SU-DHL-6 (cell line): ENCODE data around the gene USP47.
"Not testable (repeated sequence)": the region's sequence is repeated elsewhere in the genome, so short reads cannot be mapped to it uniquely, and the experiment has no call there.

ENCODE experiments used
- H2AFZ ChIP-seq: fragments of 200-600 bp; sonication (generic); 2 replicates; pipeline ENCODE4 v1.6.1; 2014; ENCODE audit warnings: low read depth, mild to moderate bottlenecking, moderate library complexity, mixed read lengths, antibody characterized with exemption, low read length; ENCODE audit not compliant: severe bottlenecking
- H3F3A ChIP-seq: fragments of 200-600 bp; shearing (Covaris generic); 2 replicates; pipeline ENCODE4 v1.6.0; 2016; ENCODE audit warnings: antibody characterized with exemption, mild to moderate bottlenecking; ENCODE audit not compliant: insufficient read depth
- H3K27ac ChIP-seq: fragments of 200-600 bp; sonication (generic); 2 replicates; pipeline ENCODE4 v1.5.1; 2016; ENCODE audit warnings: low read depth, mild to moderate bottlenecking, low read length, moderate library complexity, mixed read lengths
- H3K27me3 ChIP-seq: fragments of 200-600 bp; sonication (generic), shearing (Covaris generic); 2 replicates; pipeline ENCODE4 v1.6.0; 2014; ENCODE audit warnings: mild to moderate bottlenecking, low read length
- H3K36me3 ChIP-seq: fragments of 200-600 bp; sonication (generic); 2 replicates; pipeline ENCODE4 v1.6.1; 2014; ENCODE audit warnings: mild to moderate bottlenecking, low read length, mixed read lengths
- H3K4me2 ChIP-seq: fragments of 300-600, 200-600 bp; shearing (Covaris generic), sonication (generic); 2 replicates; pipeline ENCODE4 v1.6.0; 2014; ENCODE audit warnings: low read length, low read depth, mild to moderate bottlenecking; ENCODE audit not compliant: poor library complexity, severe bottlenecking
- H3K4me3 ChIP-seq: fragments of 200-600 bp; sonication (generic); 2 replicates; pipeline ENCODE4 v1.5.1; 2014; ENCODE audit warnings: antibody characterized with exemption, low read length, mild to moderate bottlenecking, mixed read lengths; ENCODE audit not compliant: insufficient read depth, poor library complexity, severe bottlenecking
- H3K79me2 ChIP-seq: fragments of 200-600 bp; sonication (generic); 2 replicates; pipeline ENCODE4 v1.6.1; 2014; ENCODE audit warnings: mild to moderate bottlenecking, low read length, moderate library complexity; ENCODE audit not compliant: insufficient read depth
- H3K9ac ChIP-seq: fragments of 200-600 bp; sonication (generic); 2 replicates; pipeline ENCODE4 v1.7.0; 2014; ENCODE audit warnings: mild to moderate bottlenecking, low read length
- H3K9me2 ChIP-seq: fragments of 200-600 bp; sonication (generic); replicated peaks from 2 replicates; pipeline ENCODE4 v1.6.1; 2014; ENCODE audit warnings: low read length; ENCODE audit not compliant: insufficient read depth
- H3K9me3 ChIP-seq: fragments of 200-600 bp; sonication (generic); 2 replicates; pipeline ENCODE4 v1.6.1; 2014; ENCODE audit warnings: low read length, mixed read lengths; ENCODE audit not compliant: insufficient read depth
- H4K20me1 ChIP-seq: fragments of 200-600 bp; sonication (generic); 2 replicates; pipeline ENCODE4 v1.6.1; 2014; ENCODE audit warnings: low read depth, mild to moderate bottlenecking, antibody characterized with exemption, low read length, moderate library complexity, mixed read lengths
- EZH2phosphoT487 ChIP-seq: fragments of 200-600 bp; sonication (generic), shearing (Covaris generic); conservative IDR thresholded peaks from 2 replicates; pipeline ENCODE4 v1.6.1; 2018; ENCODE audit warnings: mild to moderate bottlenecking, antibody characterized with exemption, low read length, moderate library complexity, mixed read lengths
- TF ChIP-seq, protein P1 (sequence below): fragments of 200-600 bp; sonication (generic); IDR thresholded peaks from one replicate; pipeline ENCODE4 v1.5.1; 2017; ENCODE audit warnings: antibody characterized with exemption, mild to moderate bottlenecking, low read length, moderate library complexity; ENCODE audit not compliant: insufficient read depth, poor library complexity, severe bottlenecking

The USP47 gene

DNA sequence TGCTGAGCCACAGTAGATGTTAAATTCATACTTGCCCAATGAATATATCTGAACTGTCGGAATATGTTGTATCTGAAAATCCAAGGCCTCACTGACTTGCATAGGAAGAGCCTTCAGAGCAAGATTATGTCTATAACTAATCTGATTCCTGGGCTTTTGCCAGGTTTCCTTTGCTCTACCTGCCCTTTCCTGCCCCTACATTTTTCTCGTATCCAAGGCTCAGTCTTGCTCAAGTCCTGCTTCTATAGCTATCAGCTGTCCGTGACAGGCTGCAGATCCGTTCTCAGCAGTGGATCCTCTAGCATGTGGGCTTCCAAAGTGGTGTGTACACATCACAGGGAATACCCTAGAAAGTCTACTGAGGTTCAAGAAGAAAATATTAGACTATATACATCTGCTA is 18.8 kb upstream of the USP47 start:
- Histone ChIP-seq H4K20me1 (no peaks in the 10 kb centered on the region), H3K36me3 (no peaks in the 10 kb centered on the region), H3K9me2 (no peaks in the 10 kb centered on the region), H3K9ac (no peak overlapping the region), H3K4me3 (no peak overlapping the region), H3K9me3 (no peaks in the 10 kb centered on the region), H3K4me2 (no peak overlapping the region), H3K27me3 (no peaks in the 10 kb centered on the region), H3K79me2 (no peaks in the 10 kb centered on the region), H3K27ac (no peak overlapping the region), H3F3A (no peaks in the 10 kb centered on the region), H2AFZ (no peak overlapping the region)
- TF ChIP-seq, protein P1, sequence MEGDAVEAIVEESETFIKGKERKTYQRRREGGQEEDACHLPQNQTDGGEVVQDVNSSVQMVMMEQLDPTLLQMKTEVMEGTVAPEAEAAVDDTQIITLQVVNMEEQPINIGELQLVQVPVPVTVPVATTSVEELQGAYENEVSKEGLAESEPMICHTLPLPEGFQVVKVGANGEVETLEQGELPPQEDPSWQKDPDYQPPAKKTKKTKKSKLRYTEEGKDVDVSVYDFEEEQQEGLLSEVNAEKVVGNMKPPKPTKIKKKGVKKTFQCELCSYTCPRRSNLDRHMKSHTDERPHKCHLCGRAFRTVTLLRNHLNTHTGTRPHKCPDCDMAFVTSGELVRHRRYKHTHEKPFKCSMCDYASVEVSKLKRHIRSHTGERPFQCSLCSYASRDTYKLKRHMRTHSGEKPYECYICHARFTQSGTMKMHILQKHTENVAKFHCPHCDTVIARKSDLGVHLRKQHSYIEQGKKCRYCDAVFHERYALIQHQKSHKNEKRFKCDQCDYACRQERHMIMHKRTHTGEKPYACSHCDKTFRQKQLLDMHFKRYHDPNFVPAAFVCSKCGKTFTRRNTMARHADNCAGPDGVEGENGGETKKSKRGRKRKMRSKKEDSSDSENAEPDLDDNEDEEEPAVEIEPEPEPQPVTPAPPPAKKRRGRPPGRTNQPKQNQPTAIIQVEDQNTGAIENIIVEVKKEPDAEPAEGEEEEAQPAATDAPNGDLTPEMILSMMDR = no peak
- no peak for TF ChIP-seq EZH2phosphoT487

DNA sequence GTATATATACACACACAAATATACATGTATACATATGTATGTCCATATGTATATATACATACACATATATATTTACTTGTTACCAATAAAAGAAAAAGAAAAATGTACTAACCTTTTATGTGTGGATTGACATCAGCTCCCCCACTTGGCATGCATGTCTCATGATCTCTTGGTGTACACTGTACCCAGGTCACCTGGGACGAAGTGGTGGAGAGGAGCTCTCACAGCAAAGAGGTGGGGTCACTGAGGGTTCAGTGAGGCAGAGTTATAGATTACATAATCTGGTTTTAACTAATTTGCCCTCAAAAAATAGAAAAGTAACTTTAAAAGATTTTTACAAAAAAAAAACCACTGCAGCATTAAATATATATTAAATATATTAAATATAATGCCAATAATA is 15.5 kb upstream of the USP47 start:
- H3F3A ChIP-seq = no peaks in the 10 kb centered on the region
- no peaks in the 10 kb centered on the region for H3K27me3 ChIP-seq
- TF ChIP-seq EZH2phosphoT487 = no peak
- TF ChIP-seq, protein P1 = no peak
- H3K36me3 ChIP-seq = no peaks in the 10 kb centered on the region
- no peak overlapping the region for H3K9ac ChIP-seq
- H4K20me1 ChIP-seq = no peaks in the 10 kb centered on the region
- H3K4me3 ChIP-seq = no peak overlapping the region
- H3K9me2 ChIP-seq = no peaks in the 10 kb centered on the region
- no peak overlapping the region for H2AFZ ChIP-seq
- H3K27ac ChIP-seq = no peak overlapping the region
- H3K4me2 ChIP-seq = no peak overlapping the region
- no peaks in the 10 kb centered on the region for H3K79me2 ChIP-seq
- H3K9me3 ChIP-seq = no peaks in the 10 kb centered on the region

DNA sequence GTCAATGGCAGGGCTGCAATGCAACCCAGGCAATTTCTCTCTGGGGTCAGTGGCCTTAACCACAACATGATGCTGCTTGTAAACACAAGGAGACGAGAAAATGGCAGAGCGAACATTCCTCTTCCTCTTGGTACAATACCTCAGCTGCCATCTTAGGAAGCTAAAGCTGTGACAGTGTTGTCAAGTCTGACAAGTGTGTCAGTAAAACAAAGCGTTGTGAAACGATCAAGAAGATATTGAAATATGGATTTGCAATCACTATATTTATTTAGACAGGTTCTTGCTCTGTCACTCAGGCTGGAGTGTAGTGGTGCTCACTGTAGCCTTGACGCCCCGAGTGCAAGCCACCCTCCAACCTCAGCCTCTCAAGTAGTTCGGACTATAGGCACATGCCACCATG is 14.5 kb upstream of the USP47 start:
- no peak overlapping the region for H2AFZ ChIP-seq

DNA sequence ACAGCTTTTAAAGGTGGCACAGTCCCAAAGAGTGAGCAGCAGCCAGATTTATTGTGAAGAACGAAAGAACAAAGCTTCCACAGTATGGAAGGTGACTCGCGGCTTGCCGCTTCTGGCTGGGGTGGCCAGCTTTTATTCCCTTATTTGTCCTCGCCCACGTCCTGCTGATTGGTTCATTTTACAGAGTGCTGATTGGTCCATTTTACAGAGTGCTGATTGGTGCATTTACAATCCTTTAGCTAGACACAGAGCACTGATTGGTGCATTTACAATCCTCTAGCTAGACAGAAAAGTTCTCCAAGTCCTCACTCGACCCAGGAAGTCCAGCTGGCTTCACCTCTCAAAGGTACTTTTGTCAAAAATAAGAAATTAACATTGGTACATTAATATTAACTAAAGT is 10.4 kb upstream of the USP47 start:
- not testable (repeated sequence) for H4K20me1 ChIP-seq

More for the DNA sequence above, 14.5 kb upstream of the USP47 start:
- no peak overlapping the region for H3K27ac ChIP-seq
- H3K4me3 ChIP-seq = no peak overlapping the region
- no peaks in the 10 kb centered on the region for H3K9me2 ChIP-seq
- no peak overlapping the region for H3K9ac ChIP-seq
- H3K36me3 ChIP-seq = no peaks in the 10 kb centered on the region
- no peaks in the 10 kb centered on the region for H3F3A ChIP-seq
- H4K20me1 ChIP-seq = no peaks in the 10 kb centered on the region
- TF ChIP-seq EZH2phosphoT487 = no peak
- TF ChIP-seq, protein P1 = no peak
- H3K27me3 ChIP-seq = no peaks in the 10 kb centered on the region
- no peak overlapping the region for H3K4me2 ChIP-seq
- no peaks in the 10 kb centered on the region for H3K79me2 ChIP-seq
- no peaks in the 10 kb centered on the region for H3K9me3 ChIP-seq

More for the DNA sequence above, 10.4 kb upstream of the USP47 start:
- H2AFZ ChIP-seq, H3F3A ChIP-seq, H3K79me2 ChIP-seq, H3K9me3 ChIP-seq, H3K9me2 ChIP-seq, H3K9ac ChIP-seq, H3K4me3 ChIP-seq, H3K27ac ChIP-seq, H3K27me3 ChIP-seq, H3K36me3 ChIP-seq, H3K4me2 ChIP-seq: not testable (repeated sequence)
